GM21423 (cell line): ENCODE measurements around the gene CA10.

Source experiments
- ATAC-seq: cut with Tn5 transposase; IDR thresholded peaks from one replicate; pipeline ENCODE4 v1.9.1; 2021; ENCODE audit warnings: mild to moderate bottlenecking, moderate library complexity; ENCODE audit not compliant: unreplicated experiment

Gene CA10

DNA sequence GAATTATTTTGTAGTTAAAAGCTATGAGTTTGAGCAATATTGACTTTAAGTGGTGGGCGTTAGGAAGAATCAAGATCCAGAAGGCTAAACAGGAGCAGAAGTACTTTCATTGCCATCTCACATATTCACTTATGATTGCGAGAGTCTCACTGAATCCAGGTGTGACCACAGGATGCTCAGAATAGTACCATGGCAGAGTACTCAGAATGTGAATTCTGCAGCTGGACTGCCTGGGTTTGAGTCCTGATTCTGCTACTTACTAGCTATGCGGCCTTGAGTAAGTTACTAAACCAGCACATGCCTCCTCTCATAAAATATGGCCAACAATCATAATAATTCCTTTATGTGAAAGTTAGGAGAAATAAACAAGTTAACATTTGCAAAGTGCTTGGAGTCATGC lies 109.5 kb downstream of the CA10 start:
- ATAC-seq, result no peak

DNA sequence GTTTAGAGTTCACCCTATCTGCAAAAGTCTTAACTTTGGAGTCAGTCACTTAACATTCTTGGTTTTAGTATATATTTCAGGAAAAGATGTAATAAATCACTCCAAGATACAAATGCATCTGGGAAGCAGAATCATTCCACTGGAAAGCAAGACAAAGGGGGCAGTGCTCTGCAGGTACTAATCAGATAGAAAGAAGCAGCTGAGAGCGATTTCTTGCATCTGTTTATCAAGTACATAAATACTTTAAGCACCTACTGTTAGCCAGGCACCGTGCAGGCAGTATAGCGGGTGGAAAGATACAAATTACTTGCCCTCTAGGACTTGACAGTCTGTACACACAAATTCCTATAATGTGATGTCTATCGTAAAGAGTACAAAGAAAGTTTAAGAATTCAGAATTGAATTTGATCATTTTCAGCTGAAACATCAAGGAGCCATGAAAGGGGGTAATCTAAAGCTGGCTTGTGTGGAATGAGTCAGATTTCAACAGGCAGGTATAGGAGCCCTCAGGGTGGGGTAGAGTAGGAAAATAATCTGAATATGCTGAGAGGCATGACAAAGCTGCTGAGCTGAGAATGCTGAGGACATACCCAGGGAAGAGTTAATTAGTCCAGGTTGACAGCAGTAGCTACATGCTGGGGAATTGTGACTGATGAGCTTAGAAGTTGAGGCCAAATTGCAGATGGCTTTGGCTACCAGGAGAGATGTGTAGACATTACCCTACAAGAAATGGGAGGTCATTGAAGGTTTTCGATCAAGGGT lies 110.2 kb downstream of the CA10 start:
- ATAC-seq, result no peak

DNA sequence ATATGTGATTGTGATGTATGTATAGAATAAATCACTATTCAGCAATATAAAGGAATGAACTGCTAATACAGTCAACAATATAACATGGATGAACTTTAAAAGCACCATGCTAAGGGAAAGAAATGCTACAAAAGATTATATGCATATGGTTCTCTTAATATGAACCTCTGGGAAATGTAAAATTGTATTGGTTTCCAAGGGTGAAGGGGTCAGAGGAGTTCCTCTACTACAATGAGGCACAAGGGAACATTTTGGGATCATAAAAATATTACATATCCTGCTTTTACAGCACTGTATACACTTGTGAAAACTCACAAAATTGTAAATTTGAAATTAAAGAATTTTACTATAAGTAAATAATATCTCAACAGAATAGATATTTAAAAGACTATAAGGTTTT lies 111.4 kb downstream of the CA10 start:
- no peak for ATAC-seq

DNA sequence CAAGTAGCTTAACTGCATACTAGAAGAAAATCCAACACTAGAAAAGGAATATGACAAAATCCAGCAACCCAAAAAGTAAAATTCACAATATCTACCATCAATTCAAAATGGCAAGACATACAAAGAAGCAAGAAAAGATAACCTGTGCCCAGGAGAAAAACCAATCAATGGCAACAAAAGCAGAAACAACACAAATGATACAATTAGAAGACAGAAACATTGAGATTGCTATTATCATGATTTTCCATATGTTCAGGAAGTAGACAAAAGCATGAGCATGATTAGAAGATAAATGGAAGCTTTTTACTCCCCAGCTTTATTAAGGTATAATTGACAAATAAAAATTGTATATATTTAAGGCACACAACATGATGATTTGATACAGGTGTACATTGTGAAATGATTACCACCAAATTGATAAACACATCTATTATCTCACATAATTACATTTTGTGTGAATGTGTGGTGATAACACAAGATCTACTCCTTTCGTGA lies 117.3 kb downstream of the CA10 start:
- no peak for ATAC-seq

DNA sequence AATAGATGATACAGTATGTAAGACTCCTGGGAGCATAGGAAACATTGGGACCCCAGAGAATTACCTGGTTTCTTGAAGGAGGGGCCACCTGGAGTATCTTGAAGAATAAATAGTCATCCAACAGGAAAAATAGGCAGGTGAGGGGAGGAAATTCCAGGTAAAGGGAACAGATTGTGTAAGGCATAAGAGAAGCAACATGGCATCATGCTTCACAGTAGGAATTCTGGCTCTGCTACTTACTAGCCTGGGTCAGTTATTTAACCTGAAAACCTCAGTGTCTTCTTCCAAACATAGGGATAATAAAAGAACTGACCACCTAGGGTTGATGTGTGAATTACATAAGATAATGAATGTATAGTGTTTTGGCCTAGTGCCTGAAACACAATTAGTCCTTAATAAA lies 122.1 kb downstream of the CA10 start:
- ATAC-seq, result no peak

DNA sequence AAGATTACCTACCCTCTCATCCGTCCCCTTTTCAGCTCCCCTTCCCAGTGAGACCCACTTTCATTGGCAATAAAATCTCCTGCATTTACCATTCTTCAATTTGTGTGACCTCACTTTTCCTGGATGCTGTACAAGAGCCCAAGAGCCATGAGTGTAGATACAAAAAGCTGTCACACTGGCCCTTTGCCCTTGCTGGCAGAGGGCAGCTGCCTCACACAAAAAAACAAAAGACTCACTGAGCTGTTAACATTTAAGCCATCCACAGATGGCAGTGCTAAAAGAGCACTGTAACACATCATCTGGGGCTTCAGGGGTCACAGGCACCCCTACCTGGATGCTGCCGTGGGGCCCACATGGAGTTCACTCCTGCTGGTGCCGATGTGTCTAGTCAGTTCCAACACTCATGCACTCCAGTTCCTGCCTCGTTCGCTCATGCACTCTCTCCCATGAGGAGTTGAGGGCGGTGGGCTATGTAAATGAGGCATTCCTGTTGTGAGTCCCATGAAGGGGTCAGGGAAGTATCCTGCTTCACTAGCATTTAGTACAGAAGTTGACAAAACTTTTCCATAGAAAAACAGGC lies 123.1 kb downstream of the CA10 start:
- no peak for ATAC-seq

DNA sequence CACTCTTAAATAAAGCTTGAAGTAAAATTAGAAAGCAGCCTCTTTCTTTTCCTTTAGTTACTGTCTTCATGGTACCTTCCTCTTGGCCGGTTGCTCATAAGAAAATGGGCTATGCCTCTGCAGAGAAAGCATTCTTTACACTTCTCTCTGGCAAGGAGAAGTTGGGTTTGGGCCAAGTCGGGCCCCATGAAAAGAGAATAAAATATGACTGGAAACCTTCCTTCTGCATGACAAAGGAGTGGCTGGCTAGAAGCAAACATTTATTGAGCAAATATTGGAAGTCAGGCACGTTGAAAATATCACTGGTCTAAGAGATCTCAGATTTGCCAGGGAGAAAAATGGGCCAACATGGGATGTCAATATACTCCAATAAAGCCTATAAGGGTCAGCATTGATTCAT lies 126.1 kb downstream of the CA10 start:
- ATAC-seq, result no peak

DNA sequence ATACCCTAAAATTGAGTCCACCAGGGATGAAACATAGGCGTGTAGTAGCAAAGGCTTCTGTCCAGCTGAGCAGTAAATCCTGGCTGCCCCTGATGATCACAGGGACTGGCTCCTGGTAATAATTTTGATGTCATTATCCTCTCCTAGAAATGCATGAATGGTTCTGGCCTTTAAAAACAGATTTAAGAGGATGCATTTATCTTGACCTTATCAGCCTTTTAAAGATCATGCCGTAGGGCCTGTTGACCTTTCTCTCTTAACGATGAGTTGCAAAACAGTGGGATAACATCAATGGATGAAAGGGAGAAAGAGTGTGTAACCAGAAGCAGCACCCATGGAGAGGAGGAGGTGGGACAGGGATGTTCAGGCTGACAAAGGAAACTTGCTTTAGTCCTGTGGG lies 128.5 kb downstream of the CA10 start:
- ATAC-seq, result no peak

DNA sequence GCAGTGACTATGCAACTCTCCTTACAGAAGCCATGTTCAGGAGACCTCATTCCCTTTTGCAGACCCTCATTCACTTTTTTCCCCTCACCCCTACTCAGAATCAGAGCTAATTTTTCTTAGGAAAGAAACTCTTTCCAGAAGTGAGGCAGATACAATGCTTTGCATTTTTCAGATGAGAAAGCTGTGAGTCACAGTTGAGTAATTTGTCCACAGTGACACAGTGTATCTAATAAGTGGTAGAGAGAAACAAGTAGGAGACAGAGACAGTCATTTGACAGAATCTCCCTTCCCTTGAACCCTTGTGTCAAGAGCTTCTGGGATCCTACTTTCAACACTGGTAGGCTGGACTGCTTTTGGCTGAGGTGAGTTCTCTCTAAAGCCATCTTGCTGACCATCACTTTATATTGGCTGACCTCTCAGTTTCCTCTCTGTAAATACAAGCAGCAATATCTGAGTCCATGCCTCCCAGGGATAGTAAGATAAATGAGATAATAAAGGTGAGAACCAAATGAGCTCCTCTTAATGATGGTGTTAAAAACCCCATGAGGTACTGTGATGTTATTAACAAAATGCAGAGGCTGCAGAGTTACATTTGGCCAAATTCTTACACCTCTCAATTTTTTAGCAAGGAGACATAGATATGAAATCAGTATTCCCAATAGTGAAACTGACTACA lies 130.8 kb downstream of the CA10 start:
- ATAC-seq, result no peak

DNA sequence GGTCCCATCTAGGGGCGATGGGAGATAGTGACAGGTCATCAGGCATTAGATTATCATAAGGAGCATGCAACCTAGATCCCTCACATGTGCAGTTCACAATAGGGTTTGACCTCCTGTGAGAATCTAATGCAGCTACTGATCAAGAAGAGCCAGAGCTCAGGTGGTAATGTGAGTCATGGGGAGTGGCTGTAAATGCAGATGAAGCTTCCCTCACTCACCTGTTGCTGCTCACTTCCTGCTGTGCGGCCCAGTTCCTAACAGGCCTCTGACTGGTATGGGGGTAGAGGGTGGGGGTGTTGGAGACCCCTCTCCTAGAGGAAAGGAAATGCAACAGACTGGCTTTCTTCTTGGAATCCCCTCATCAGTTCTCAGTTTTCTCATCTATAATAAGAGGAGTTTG lies 131.4 kb downstream of the CA10 start:
- ATAC-seq, result no peak

DNA sequence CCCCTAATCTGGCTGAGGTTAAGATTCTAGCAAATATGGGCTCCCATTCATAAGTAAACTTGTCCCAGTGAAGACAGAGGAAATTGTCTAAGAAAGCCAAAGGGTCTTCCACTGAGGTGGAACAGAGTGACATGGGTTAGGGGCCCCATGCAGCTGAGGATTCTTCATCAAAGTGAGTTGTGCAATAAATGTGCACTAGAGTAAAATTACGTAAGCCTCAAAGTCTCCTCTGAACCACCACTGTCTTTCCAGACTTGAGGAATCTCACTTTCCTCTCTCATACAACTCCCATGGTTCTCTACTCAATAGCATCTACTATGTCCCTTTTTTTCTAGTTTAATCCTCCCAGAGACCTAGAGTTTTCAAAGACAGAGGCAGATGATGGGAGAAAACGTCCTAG lies 132.4 kb downstream of the CA10 start:
- no peak for ATAC-seq

DNA sequence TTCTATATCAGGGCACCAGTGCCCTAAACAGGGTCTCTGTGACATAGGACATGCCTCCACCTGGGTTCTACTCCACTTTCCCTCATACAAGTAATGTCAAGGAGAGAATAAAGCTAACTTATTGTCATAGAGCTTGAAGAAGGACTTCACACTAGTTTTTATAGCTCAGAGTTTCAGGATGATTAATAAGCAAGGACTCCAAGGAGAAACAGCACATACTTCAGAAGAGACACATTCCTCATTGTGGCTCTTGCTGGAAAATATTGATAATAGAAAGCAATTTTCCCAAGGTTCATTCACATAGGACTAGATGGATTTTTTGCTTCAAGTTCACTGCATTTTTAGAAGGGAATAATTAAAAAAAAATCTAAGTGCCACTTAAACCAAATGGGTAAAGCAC lies 133.3 kb downstream of the CA10 start:
- no peak for ATAC-seq

DNA sequence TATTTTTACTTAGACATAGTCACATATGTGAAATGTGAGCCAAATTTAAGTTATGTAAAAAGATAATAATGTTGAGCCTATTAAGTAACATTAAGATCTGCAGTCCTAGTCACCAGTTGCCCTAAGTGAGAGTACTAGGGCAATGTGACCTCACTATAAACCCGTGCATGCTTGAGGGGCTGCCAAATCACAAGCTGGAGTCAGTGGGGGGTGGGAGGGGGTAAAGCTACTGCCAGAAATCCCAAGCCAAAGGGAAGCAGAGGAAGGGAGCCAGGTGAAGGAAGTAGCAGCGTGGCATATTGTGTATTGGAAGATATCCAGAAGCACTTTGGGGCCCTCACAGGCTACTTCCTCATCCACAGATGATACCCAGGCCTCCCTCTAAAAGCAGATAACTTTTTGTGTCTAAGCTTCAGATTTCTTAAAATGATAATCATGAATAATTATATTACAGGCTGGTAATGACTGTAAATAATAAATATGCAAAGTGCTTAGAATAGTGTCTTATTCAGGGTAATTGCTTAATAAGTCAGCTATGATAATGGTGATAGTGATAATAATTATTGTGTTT lies 134.1 kb downstream of the CA10 start:
- no peak for ATAC-seq

DNA sequence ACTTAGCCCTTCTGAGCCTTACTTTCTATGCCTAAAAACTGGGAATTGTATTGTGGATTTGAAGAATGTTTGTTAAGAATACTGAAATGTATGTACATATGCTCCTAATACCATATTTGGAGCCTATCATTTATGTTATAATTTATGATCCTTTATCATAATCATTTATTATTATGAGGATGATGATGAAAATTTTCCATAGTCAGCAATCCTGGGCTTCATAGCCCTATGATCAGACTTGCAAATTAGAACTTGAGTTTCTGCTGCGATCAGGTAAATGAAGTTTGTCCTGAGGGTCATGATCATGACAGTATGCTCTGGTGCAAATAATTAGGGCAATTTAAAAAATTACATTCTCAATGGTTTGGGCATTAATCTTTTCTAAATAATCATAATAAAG lies 147.4 kb downstream of the CA10 start:
- no peak for ATAC-seq

DNA sequence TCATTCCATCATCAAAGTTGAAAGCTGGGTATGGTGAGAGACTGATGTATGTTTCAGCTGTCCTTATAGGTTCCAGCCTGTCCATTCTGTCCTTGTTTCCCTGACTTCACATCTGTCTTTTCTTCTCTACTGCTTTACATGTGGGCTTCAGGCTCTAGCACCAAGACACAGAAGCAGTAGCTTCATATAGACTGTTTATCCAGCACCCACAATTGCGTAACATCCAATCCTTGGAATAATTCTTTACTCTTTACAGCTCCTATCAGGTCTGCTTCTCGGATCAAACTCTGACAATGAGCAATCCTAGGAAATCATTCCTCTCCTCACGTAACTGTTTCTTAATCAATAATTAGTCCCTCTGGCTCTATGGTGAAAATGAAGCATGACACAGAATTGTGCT lies 158.9 kb downstream of the CA10 start:
- no peak for ATAC-seq

DNA sequence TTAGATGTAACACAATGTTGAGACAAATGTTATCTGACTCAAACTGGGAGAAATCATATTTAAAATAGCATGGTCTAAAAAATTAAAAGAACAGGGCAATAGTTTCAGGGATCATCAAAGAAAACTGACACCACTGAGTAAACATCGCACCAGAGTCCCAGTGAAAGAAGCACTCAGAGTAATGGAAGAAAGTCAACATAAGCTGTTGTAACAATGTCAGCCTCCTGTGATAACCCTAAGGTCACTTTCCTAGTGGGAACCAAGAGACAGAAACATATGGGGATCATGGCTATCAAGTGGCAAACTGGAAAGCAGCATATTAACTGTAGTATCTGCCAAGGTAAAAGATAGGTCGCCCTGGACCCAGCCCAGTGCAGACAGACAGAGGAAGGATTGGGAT lies 160.8 kb downstream of the CA10 start:
- ATAC-seq, result no peak

DNA sequence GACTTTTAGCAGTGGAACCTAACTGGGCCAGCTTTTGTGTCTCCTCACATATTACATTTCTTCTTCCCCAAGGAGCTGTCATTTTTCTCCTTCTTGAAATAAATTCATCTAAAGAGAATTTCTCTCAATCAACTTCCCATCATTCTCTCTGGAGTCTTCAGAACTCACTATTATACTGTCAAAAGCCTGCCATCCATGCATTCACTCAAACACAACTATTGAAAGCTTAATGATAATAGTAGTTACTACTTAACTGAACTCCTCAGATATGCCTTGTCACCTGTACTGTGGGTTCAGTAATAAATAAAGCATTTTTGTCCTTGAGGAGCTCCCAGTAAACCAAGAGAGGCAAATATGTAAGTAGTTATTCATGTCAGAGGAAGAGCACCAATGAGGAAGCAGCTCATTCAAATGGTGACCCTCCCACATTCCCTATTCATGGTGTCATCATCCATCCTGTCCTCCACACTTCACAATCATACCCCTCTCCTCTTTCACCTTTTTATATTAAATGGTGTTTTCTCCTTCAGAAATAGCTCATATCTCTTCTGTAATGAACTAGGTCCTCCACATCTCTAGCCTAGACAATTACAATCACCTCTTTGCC lies 162.6 kb downstream of the CA10 start:
- no peak for ATAC-seq

DNA sequence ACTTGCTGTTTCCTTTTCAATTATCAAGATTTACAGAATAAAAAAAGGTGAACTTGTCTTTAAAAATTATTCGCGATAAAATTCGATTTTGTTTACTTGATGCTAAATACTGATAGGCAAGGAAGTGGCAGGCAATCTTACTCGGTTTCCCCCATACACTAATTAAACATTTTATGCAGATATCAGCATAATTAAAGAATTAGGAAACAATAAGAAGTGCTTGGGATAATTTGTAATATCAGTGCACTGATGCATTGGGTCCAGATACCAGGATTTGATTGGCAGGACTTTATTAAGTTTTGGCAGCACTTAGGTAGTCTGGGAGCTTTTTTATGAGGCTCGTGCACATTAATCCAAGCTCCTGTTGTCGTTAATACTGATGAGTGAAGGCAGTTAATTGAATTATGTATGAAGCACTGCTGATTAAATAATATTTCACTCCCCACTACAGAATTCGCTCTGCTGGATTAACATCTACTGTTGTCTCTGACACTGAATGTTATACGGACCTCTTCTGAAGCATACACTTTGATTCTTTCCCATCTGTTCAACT lies 165.6 kb downstream of the CA10 start:
- no peak for ATAC-seq

DNA sequence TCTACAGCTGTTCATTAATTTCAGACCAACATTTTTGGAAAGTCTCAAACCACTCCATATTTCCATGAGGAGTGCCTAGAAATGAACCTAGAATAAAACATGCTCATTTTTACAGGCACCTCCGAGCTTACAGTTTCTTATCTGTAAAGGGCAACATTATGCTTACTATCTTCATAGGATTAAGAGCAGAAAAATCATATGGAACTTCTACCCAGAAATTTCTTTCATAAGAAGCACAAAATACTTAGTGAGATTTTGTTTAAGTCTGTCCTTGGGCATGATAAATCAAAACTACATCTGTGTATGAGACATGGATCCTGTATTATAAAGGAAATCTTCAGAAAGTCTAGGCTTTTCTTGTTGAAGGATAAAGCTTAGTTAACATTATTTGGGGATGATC lies 187.4 kb downstream of the CA10 start:
- no peak for ATAC-seq

DNA sequence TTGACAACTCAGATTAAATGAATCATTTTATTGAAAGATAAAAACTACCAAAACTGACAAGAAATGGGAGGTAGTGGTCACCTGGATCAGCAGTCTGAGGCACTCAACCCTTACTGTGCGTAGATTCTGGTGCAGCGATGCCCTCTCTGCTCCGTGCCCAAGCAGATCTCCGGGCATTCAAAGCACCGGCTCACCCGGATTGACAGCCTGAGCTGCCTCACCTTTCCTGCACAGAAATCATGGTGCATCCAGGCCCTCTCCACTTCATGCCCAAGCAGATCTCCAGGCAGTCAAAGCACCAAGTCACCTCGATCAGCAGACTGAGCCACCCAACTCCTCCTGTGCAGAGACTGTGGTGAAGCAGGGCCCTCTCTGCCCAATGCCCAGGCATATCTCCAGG lies 196.8 kb downstream of the CA10 start:
- no peak for ATAC-seq

DNA sequence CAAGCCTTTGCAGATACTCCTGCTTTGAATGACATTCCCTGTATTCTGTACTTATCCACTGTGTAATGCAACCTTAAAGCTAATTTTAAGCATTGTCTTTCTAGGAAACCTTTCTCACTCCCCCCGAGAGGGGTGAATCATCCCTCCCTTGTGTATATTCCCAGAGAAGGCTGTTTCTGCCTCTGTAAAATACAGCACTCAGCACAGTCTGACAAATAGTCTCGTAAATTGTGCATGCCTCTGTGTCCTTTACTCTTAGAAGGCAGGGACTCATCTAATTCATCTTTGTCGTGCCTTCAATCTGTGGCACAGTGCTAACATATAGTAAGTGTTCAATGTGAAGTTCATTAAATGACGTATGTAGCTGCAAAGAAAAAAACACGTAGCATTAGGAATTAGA lies 200.7 kb downstream of the CA10 start:
- ATAC-seq, result no peak
